Colon (tissue), 2 donors: ENCODE results near the gene TMEM43.

ENCODE experiments used
- FAIRE-seq: peaks from 2 replicates; lab custom pipeline; 2012; peaks lifted over from hg19 to GRCh38; lab: Jason Lieb, UNC
- donor health status: control.
- donor health status: control.

The TMEM43 gene

DNA sequence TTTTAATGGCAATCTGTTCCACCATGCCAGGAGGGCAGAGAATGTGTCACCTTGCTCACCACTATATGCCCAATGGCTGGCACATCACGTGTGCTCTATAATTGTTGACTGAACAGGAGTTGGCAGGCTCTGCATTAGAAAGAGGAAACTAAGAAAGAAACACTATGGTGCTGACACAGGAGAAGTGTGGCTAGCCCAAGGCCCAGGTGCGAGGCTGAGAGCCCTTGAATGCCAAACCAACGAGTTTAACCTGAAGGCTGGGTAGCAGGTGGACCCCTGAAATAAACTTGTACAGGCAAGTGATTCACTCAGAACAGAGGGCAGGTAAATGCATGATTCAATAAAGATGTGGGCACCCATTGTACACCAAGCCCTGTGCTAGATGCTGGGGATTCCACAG lies 2.6 kb upstream of the TMEM43 start:
- FAIRE-seq, result no peak

DNA sequence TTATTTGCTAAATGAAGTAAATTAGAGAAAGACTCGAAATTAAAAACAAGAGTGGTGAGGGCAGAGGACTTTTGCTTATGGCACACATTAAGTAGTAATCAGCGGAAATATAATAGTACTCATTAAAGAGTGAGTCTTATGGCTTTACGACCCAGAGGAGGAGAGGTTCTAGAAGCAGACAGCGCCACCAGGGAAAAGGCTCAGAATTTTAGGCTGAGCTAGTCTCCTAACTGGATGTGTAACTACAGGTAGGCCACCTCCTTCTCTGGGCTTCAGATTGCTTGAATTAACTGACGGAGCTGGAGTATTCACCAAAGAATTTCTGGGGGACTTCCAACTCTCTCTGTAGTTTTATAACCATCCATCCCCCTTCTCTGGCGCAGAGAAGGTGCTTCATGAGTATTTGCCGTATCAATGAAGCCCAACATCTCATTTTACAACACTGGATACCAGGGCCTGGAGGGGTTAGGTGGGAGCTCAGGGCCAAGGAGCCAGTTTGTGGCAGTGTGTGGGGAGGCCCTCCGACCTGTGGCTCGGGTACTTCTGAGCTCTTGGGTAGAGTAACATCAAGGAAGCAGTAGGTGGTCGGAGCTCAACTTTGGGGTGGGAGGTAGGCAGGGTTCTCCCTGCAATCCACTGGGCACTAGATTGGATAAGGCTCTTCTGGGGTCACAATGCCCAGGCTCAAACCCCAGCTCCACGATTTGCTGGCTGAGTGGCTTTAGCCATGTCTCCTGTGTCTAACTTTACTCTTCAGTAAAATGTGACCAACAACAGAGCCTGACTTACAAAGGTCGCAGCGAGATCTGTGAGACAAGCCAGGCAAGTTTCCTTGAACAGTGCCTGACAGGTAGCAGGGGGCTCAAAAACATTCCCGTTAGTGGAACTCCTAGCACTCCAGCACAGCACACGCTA lies 1.3 kb upstream of the TMEM43 start:
- no peak for FAIRE-seq

DNA sequence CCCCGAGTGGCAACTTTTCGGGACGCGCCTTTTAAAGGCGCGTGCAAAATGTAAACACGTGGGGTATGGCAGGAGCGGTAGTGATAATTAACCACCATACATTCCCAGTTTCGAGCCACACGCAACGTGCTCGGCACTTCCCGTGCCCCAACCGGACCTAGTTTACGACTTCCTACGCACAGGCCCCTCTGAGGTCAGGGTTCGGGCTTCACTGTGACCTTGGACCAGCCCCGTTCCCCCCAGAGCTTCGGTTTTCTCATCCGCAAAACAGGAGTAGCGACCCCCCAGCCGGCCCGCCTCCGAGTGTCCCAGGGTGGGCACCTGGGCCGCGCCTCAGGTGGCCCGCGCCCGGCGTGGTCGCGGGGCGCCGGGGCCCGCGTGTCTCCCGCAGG lies 633 bp upstream of the TMEM43 start:
- no peak for FAIRE-seq

DNA sequence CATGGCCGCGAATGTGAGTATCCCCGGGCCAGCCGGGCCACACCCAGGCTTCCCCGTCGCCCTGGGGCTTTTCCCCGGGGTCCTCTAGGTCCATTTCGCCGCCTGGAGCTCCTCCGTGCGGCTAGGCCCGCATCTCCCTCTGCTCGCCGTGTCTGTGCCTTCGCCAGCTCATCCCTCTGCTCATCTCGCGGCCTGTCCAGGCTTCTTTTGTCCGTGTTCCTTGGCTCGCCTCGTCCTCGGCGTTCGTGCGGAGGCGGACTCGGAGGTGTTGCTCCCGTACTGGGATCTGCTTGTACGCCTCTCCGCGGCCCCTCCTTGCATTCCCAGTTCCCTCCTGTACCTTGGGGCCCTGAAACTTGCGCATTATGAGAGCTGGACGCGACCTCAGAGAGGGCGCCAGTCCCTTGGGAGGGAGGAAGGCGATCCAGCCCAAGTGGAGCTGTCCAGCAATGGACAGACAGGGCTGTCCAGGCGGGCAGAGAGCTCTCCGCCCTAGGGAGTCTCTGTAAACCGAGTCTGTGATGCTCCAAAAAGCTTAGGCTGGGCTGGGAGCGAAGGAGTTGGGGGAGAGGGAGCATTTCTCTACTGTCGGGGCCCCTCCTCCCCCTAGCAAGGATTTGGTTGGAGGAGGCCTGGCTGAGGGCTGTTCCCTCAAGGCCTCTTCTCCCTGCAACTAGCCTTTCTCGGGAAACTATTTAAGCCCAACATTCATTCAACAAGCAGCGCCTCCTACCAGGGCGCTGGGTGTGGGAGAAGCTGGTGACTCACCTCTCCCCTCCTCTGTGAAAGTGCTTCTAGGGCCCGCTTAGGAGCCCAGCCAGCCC lies 553 bp downstream of the TMEM43 start:
- FAIRE-seq, result no peak

DNA sequence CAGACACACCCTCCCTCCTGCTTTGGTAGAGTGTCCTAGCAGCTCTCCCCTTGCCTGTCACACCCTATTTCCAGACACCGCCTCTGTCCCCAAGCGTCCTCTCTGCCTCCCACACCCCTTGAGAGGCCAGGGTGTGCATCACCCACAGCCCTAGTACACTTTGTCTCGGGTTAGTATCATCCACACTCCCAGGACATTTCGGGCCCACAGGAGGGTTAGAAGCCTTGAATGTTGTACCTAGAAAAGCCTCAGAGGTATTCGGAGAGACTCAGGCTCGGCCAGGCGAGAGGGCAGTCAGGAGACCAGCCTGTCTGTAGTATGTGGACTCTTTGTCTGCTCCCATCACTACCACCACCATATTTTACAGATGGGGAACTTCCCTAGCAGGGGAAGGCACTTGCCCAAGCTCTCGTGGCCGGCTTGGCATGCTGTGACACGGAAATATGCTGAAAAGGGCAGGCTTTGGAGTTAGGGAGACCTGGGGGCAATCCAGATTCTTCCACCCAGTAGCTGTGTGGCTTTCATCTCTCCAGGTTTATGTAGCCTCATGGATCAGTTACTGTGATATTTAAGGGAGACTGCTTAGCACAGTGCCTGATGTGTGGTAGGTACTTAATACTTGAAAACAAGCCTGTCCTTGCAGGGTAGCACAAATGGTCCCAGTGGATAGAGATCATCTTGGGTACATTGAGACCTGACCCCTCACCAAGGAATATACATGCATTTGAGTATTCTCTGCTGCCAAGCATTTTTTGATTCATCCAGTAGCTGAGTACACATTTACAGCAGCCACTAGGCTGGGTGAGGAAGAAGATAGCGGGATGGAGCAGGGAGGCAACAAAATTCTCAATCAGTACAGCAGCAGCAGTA lies 1.4 kb downstream of the TMEM43 start:
- no peak for FAIRE-seq

DNA sequence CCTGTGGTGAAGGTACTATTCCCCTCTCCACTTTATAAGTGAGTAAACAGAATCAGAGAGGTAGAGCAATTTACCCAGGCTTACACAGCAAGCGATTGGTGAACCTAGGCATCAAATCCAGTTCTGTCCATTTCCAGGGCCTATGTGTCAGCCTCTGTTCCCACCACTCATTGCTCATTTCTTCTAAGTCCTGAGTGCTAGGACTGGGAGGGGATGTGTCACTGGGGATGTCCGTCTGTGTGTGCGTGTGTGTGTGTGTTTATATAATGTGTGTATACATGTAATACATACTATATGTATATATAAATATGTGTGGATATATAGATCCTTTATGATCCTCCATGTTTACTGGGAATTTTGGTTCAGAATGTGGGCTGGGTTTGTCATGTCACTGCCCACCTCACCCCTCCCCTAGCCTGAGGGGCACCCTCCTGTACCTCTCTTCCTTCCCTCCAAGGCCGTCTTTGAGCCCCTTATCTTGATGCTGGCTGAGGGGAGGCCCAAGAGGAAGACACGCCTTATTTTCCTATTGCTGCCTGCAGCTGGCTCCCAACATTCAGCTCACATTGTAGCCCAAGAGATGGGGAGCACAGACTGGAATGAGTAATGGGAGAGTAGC lies 2.1 kb downstream of the TMEM43 start:
- no peak for FAIRE-seq

DNA sequence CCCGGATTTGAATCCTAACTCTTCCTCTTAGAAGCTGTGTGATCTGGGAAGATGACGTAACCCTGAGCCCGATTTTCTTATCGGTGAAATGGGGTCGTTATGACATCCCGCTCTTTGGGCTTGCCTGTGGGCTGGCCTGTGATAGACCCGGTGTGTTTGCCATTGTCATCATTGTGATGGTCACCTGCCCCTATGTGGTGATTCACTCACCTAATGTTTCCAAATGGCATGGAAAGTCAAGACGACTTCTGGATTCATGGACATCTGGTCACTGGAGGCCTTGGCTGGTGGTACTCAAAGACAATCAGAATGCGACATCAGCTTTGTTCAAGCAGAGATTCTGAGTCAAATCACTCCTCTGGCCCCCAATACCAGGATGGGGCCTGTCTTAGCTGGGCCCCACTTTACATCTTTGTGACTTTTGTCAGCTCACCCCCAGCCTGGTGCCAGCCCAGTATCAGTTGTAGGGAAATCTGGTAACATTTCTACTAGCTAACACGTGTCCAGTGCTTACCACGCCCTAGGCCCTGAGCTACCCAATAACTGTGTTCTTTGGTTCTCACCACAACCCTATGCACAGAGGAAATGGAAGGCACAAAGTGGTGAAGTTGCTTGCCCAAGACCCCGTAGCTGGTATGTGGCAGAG lies 2.8 kb downstream of the TMEM43 start:
- FAIRE-seq, result no peak

DNA sequence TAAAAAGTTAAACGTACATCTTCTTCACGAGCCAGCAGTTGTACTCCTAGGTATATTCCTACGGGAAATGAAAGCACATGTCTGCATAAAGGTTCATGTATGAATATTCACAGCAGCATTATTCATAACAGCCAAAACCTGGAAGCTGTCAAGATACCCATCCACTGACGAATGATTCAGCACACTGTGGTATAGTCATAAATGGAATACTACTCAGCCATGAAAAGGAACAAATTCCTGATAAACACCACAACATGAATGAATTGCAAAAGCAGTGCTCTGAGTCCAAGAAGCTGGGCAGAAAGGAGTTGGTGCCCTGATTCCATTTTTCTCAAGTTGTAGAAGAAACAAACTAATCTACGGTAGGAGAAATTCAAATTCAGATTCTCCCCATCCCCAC lies 3.9 kb downstream of the TMEM43 start:
- no peak for FAIRE-seq

DNA sequence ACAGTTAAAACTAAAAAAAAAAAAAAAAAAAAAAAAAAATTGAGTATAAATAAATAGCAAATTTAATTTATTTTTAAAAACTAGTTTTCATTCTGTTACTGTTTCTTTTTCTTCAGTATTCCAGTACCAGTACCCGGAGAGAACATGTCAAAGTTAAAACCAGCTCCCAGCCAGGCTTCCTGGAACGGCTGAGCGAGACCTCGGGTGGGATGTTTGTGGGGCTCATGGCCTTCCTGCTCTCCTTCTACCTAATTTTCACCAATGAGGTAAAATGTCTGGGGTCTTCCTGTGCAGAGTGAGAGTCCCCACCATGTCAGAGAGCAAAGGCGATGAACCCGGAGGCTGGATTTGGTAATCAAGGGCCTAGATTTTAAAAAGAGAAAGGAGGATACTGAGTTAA lies 4.4 kb downstream of the TMEM43 start:
- no peak for FAIRE-seq

DNA sequence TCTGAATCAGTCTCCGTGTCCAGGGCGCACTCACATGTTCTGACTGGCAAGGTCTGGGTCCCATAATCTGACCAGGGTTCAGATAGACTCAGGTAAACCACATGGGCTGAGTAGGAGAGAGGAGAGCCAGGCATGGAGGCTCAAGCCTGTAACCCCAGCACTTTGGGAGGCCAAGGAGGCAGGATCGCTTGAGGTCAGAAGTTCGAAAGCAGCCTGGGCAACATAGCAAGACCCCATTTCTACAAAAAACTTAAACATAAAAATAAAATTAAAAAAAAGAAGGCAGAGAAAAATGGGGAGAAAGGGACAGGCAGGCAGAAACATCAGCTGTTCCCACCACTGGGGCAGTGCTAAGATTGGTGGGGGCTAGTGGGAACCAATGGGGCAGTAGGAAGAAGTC lies 5.4 kb downstream of the TMEM43 start:
- no peak for FAIRE-seq

DNA sequence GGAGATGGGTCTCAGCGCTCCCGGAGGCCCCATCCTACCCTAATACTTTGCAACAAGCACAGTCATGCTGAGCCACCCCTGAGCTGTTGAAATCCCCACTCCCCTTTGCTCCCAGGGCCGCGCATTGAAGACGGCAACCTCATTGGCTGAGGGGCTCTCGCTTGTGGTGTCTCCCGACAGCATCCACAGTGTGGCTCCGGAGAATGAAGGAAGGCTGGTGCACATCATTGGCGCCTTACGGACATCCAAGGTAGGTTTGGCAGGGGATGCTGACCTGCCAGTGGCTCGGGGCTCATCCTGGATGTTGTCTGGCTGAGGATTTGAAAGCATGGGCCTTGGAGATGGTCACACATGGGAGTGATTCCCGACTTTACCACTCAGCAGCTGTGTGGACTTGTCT lies 5.9 kb downstream of the TMEM43 start:
- no peak for FAIRE-seq

DNA sequence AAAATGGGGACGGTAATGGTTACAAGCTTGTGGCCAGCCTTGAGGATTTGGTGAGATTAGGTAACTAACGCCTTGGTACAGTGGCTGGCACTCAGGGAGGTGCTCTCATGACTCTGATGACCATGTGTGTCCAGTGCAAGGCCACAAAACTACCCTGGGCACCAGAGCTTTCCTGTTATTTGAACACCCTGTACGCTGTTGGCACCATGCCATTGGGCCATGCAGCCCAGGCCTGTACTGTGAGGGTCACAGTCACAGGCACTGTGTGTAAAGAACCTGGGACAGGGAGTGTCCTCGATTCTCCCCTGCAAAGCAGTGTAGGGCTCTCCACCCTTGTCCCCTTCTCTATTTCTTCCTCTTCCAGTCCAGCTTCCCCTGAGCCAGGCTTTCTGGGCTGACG lies 6.3 kb downstream of the TMEM43 start:
- no peak for FAIRE-seq

DNA sequence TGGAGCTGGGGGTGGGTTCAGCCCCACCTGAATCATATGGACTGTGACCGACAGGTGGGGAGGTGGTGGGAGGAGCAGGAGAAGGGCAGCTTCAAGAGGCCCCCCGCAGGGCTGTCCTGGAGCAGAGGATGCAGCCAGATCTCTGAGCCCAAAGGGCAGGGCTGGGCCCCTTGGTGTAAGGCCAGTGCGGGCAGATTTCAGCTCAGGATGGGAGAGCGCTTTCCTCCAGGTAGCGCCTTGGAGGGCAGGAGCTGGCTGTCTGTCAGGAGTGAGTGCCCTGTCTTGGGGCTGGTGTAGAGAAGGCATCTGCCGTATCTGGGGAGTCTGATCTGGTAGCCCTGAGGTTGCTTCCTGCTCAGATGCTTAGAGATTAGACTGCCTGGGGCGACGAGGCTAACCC lies 7.3 kb downstream of the TMEM43 start:
- no peak for FAIRE-seq

DNA sequence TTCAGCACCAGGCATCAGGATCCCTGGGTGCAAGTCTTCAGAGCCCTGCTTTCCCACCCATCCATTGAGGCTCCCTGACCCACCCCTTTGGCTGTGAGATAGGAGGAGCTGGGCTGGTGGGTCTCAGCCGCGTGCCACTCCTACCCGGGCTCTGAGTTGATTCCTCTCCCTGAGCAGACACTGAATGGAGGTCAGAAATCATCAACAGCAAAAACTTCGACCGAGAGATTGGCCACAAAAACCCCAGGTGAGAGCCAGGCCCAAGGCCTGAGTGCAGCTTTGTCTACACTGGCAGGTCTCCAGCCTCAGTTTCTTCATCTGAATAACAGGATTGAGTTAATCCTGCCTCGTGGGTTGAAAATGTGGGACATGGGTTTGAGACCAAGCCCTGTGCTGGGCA lies 7.8 kb downstream of the TMEM43 start:
- FAIRE-seq, result no peak

DNA sequence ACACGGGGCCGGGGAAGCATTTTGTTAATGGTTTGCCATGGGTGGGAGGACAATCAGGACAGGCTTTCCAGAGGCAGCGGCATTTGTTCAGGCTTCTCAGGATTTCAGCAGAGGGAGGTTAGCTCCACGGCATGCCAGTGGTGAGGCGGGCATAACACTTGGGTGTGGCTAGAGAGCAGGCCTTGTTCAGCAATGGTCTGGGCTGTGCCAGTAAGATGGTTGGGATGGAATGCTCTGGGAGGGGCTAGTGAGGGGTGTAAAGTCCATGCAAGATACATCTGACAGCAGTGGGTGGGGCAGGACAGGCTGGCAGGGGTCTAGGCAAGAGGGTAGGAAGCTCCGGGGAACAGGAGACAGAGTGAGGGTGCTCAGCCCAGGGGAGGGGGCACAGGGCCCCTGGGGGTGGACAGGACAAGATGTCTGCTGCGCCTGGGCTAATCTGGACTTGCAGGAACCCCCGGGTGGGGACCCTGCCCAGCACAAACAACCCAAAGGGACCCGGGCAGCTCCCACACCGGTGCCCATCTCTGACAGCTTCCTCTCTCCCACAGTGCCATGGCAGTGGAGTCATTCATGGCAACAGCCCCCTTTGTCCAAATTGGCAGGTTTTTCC lies 8.4 kb downstream of the TMEM43 start:
- no peak for FAIRE-seq

DNA sequence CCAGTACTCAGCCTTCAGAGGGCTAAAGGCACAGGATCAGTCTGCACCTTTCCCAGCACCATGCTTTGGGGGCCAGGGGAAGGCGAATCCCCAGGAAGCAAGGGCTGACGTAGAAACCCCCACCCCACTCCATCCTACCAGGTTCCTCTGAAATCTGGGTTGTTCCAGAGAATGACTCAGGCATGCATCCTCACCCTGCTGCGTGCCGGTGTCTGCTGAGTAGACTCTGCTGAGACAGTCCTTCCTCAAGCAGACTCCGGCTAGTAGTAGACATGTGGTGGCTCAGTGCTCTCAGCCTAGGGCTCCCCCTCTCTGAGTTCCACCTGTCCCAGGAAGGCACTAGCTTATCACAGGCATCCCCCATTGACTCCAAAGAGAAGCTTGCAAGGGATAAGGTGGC lies 9.0 kb downstream of the TMEM43 start:
- no peak for FAIRE-seq

DNA sequence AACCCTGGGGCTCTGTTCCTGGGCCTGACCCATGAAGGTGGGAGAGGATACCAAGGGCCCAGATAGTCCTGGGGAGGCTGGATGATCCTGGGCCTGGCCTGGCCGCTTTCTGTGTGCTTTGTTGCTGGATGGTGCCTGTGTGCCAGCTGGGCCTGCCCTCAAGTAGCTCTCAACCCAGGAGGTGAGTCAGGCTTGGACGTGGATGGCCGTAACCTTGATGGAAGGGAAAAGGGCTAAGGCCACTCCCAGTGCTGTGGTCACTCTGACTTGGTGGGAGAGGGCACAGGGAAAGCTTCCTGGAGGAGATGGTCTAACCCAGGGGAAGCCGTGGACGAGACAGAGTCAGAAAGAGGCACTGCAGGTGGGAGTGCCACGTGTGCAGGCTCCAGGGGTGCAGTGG lies 9.4 kb downstream of the TMEM43 start:
- no peak for FAIRE-seq

DNA sequence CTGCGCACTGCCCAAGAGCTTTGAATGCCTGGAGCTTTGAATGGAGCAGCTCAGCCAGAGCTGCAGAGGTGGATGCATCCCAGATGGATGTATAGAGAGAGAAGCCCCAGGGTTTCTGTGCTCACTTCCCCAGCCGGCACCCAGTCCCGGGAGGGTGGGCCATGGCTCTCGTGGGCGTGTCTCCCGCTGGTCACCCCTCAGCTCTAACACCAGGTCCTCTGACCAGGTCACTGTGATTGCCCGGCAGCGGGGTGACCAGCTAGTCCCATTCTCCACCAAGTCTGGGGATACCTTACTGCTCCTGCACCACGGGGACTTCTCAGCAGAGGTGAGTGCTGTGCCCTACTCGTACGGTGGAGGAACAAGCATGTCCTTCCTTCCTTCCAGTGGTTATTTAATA lies 10.7 kb downstream of the TMEM43 start:
- FAIRE-seq, result no peak

DNA sequence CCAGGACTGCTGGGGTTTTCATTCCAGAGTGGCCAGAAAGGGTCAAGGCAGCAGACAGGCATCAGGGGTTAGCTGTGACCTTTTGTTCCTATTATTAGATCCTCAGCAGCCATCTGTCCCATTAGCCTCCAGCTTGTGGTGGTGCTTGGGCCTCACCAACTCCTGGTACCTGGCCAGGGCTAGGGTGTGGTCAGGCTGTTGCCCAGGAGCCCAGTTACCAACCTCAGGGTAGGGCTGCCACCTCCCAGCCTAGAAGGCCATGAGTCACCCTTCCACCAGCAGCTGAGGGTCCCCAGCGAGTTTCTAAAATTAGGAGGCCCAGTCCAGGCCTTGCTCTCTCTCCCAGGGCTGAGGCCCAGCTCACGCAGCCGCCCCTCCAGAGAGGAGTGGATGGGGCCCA lies 12.2 kb downstream of the TMEM43 start:
- no peak for FAIRE-seq

DNA sequence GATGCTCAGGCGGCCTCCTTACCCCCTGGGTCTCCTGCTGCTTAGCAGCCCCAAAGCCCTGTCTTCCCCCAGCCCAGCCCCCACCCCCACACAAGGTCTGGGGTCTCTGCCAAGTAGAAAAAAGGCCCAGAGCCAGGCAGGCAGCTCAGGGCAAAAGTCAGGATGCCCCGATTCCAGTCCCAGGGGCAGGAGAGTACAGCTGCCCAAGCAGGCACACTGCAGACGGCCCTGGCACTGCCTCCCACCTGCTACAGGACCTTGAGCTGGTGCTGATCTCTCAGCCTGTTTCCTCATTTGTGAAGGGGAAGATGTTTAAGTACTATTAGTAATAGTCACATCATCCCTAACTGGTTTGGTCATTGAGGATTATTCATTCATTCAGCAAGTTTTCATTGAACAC lies 12.6 kb downstream of the TMEM43 start:
- no peak for FAIRE-seq
